CD4-positive, alpha-beta memory T cell (primary cell): Measurements from ENCODE around the gene EP300. TPM values are rescaled to one million over a fixed set of nuclear protein-coding genes. Genes with fewer than 3 reads are reported as not detected.

Source experiments
- CTCF ChIA-PET: fragments of 350-600 bp; sonication (Branson Sonifier 250); formaldehyde crosslinking; loops from one replicate; lab custom pipeline; 2021; ENCODE audit warnings: inconsistent platforms; ENCODE audit not compliant: partially characterized antibody; lab: Charles Lee
- POLR2A ChIA-PET: fragments of 350-600 bp; sonication (Branson Sonifier 250); formaldehyde crosslinking; loops from one replicate; lab custom pipeline; 2021; ENCODE audit not compliant: partially characterized antibody; lab: Charles Lee
- DNase-seq, 5 donors: peaks; one replicate each; pipeline versions ENCODE4 v3.0.0 to v3.0.0-alpha.2; 2020 to 2022; ENCODE audit warnings: mixed read lengths in 1 of 5
- H3K27ac ChIP-seq: one replicate; pipeline ENCODE4 v1.7.0; 2013; ENCODE audit warnings: low read depth, low read length
- H3K27me3 ChIP-seq: 2 replicates; pipeline ENCODE4 v1.7.0; 2013; ENCODE audit warnings: mild to moderate bottlenecking, low read length, moderate library complexity; ENCODE audit not compliant: insufficient read depth
- H3K36me3 ChIP-seq: 2 replicates; pipeline ENCODE4 v1.7.0; 2013; ENCODE audit warnings: mild to moderate bottlenecking, low read length, moderate library complexity; ENCODE audit not compliant: insufficient read depth
- H3K4me1 ChIP-seq: 2 replicates; pipeline ENCODE4 v1.7.0; 2013; ENCODE audit warnings: mild to moderate bottlenecking, low read length, moderate library complexity; ENCODE audit not compliant: insufficient read depth
- H3K4me3 ChIP-seq, 2 donors: one replicate each; pipeline ENCODE4 v1.7.0; 2013; ENCODE audit warnings: low read length in 2 of 2, mild to moderate bottlenecking in 1 of 2
- H3K9me3 ChIP-seq, 2 donors: one replicate each; pipeline ENCODE4 v1.7.0; 2013; ENCODE audit warnings: low read length in 2 of 2, control low read depth in 1 of 2; ENCODE audit not compliant: control insufficient read depth in 1 of 2
- H3K27ac Mint-ChIP-seq, 7 donors: one replicate each; pipeline ENCODE4 v1.8.0; 2020 to 2021; ENCODE audit warnings: mixed read lengths in 7 of 7, mild to moderate bottlenecking in 6 of 7, inconsistent platforms in 3 of 7, moderate library complexity in 3 of 7
- H3K27me3 Mint-ChIP-seq, 2 donors: one replicate each; pipeline ENCODE4 v1.8.0; 2020 to 2021; ENCODE audit warnings: mixed read lengths in 2 of 2
- H3K36me3 Mint-ChIP-seq, 2 donors: one replicate each; pipeline ENCODE4 v1.8.0; 2020 to 2021; ENCODE audit warnings: mixed read lengths in 2 of 2, inconsistent platforms in 1 of 2, mild to moderate bottlenecking in 1 of 2
- H3K4me1 Mint-ChIP-seq, 4 donors: one replicate each; pipeline ENCODE4 v1.8.0; 2020 to 2021; ENCODE audit warnings: mixed read lengths in 4 of 4, mild to moderate bottlenecking in 1 of 4
- H3K4me3 Mint-ChIP-seq, 8 donors: one replicate each; pipeline ENCODE4 v1.8.0; 2020 to 2021; ENCODE audit warnings: mixed read lengths in 8 of 8, mild to moderate bottlenecking in 7 of 8, moderate library complexity in 6 of 8, inconsistent platforms in 3 of 8
- H3K9me3 Mint-ChIP-seq, 8 donors: one replicate each; pipeline ENCODE4 v1.8.0; 2020 to 2021; ENCODE audit warnings: mixed read lengths in 8 of 8, mild to moderate bottlenecking in 5 of 8, inconsistent platforms in 3 of 8, moderate library complexity in 1 of 8
- intact Hi-C: fragments of 100-400 bp; cut with micrococcal nuclease; formaldehyde crosslinking; loops from one replicate; pipeline ENCODE4 v1.15.1; 2023
- polyA plus RNA-seq, 2 donors: library from polyadenylated mRNA; unstranded; fragments of 300-500 nt; fragmentation: Illumina TruSeq; gene quantifications; one replicate each; pipeline ENCODE4 v1.2.3, GENCODE V29; 2021
- total RNA-seq, 2 experiments: library from RNA; stranded (reverse); gene quantifications; one replicate each; pipeline ENCODE4 v1.2.3, GENCODE V29; 2021

EP300 gene
- total and polyA plus RNA-seq, 4 experiments from 2014 or later = 3.5 to 125 (median 66.7) TPM

GRCh38 chr22:41203118-41203517 lies 110.7 kb downstream of the EP300 start:
- no peak overlapping the region for H3K4me3 Mint-ChIP-seq
- H3K4me1 Mint-ChIP-seq = peaks cover 16 to 34% (median 24%) of the 10 kb centered on the region in 4 donors
- peaks cover 3 to 6% of the 10 kb centered on the region in 2 donors for H3K27me3 Mint-ChIP-seq
- no peaks in the 10 kb centered on the region for H3K27me3 ChIP-seq
- H3K36me3 Mint-ChIP-seq = peaks cover 4 to 8% of the 10 kb centered on the region in 2 donors
- H3K27ac ChIP-seq = no peak overlapping the region
- H3K9me3 Mint-ChIP-seq = no peaks in the 10 kb centered on the region
- H3K4me3 ChIP-seq = no peak overlapping the region
- H3K9me3 ChIP-seq = no peaks in the 10 kb centered on the region
- intact Hi-C loops = no loop called here
- H3K36me3 ChIP-seq = no peaks in the 10 kb centered on the region
- ChIA-PET POLR2A (no interaction called here), CTCF (no interaction called here)
- DNase-seq = no peak
- H3K27ac Mint-ChIP-seq = no peak overlapping the region
- H3K4me1 ChIP-seq = peaks cover 25% of the 10 kb centered on the region

GRCh38 chr22:41204066-41204465 lies 111.7 kb downstream of the EP300 start:
- Histone ChIP-seq H3K9me3 (no peaks in the 10 kb centered on the region), H3K4me1 (peaks cover 18% of the 10 kb centered on the region), H3K36me3 (no peaks in the 10 kb centered on the region), H3K4me3 (no peak overlapping the region), H3K27ac (no peak overlapping the region), H3K27me3 (no peaks in the 10 kb centered on the region)
- Mint-ChIP-seq H3K27me3 (peaks cover 3 to 6% of the 10 kb centered on the region in 2 donors), H3K36me3 (peaks cover 4 to 11% of the 10 kb centered on the region in 2 donors), H3K4me3 (peak overlapping the region in 4 of 8 donors; percentile 11 to 61 (median 40)), H3K4me1 (peaks cover 15 to 34% (median 21%) of the 10 kb centered on the region in 4 donors), H3K9me3 (no peaks in the 10 kb centered on the region), H3K27ac (peak overlapping the region in 4 of 7 donors; percentile 49 to 90 (median 84))
- CTCF ChIA-PET = no interaction called here
- no peak for DNase-seq
- POLR2A ChIA-PET = no interaction called here
- intact Hi-C loops = loop anchor here (2.0 kb wide), 3 partner anchors 83 to 567 kb away; partner anchors contain the start of genes MRTFA and RANGAP1

GRCh38 chr22:41204992-41205900 lies 112.9 kb downstream of the EP300 start, which contains the start of gene L3MBTL2:
Gene L3MBTL2 (plus strand): TSS chr22:41205312. CDS start chr22:41205363, 51 bp downstream.
- H3K4me3 ChIP-seq = peak within 1 kb of the TSS; percentile 73 to 95
- Mint-ChIP-seq H3K4me1 (peaks cover 15 to 40% (median 23%) of the 10 kb centered on the region in 4 donors), H3K27ac (peak within 1 kb of the TSS; percentile 84 to 97 (median 93)), H3K36me3 (peaks cover 10 to 18% of the 10 kb centered on the region in 2 donors), H3K27me3 (peaks cover 3 to 6% of the 10 kb centered on the region in 2 donors), H3K9me3 (no peaks in the 10 kb centered on the region), H3K4me3 (peak within 1 kb of the TSS; percentile 93 to 99 (median 96))
- intact Hi-C loops = loop anchor here (1.0 to 5.0 kb wide), 6 partner anchors 8 to 568 kb away; partner anchors contain the start of genes MRTFA, RANGAP1, RBX1 and XPNPEP3
- CTCF ChIA-PET = interaction anchor here (0.8 kb wide), 1 partner anchor 32 kb away, joined by 3 read pairs; no protein-coding TSS in a partner anchor
- H3K36me3 ChIP-seq = peaks cover 6% of the 10 kb centered on the region
- POLR2A ChIA-PET = interaction anchor here (0.5 to 0.7 kb wide), 2 partner anchors 32 to 135 kb away, joined by 3 read pairs; no protein-coding TSS in a partner anchor
- H3K27me3 ChIP-seq = no peaks in the 10 kb centered on the region
- H3K9me3 ChIP-seq = no peaks in the 10 kb centered on the region
- H3K4me1 ChIP-seq = peaks cover 18% of the 10 kb centered on the region
- peak; percentile 97 to 99 (median 98) for DNase-seq
- peak within 1 kb of the TSS; percentile 85 for H3K27ac ChIP-seq

- Mint-ChIP-seq H3K9me3 (no peaks in the 10 kb centered on the region), H3K27me3 (peaks cover 3 to 6% of the 10 kb centered on the region in 2 donors), H3K4me1 (peaks cover 15 to 40% (median 24%) of the 10 kb centered on the region in 4 donors), H3K27ac (peak overlapping the region in 3 of 7 donors; percentile 15 to 38 (median 36)), H3K4me3 (peak overlapping the region; percentile 40 to 77 (median 67)), H3K36me3 (peaks cover 14 to 22% of the 10 kb centered on the region in 2 donors)
- no peak for DNase-seq
- H3K27ac ChIP-seq = no peak overlapping the region
- no peak overlapping the region for H3K4me3 ChIP-seq
- H3K9me3 ChIP-seq = no peaks in the 10 kb centered on the region
- POLR2A ChIA-PET = interaction anchor here (0.5 to 1.2 kb wide), 4 partner anchors 9 to 1418 kb away, joined by 3 to 5 read pairs (median 3); no protein-coding TSS in a partner anchor
- CTCF ChIA-PET = interaction anchor here (1.5 to 1.7 kb wide), 2 partner anchors 9 to 30 kb away, joined by 6 read pairs; no protein-coding TSS in a partner anchor
- peaks cover 12% of the 10 kb centered on the region for H3K36me3 ChIP-seq
- intact Hi-C loops = loop anchor here (5.0 kb wide), 1 partner anchor 254 kb away; the partner anchor contains the start of gene RBX1
- peaks cover 18% of the 10 kb centered on the region for H3K4me1 ChIP-seq
- no peaks in the 10 kb centered on the region for H3K27me3 ChIP-seq
Observed at GRCh38 chr22:41206719-41207118, 114.3 kb downstream of the EP300 start.

GRCh38 chr22:41215409-41215808 lies 123.0 kb downstream of the EP300 start:
- ChIA-PET POLR2A (no interaction called here), CTCF (interaction anchor here (2.4 kb wide), 1 partner anchor 22 kb away, joined by 12 read pairs; no protein-coding TSS in a partner anchor)
- Histone ChIP-seq H3K27me3 (no peaks in the 10 kb centered on the region), H3K4me3 (no peak overlapping the region), H3K36me3 (peaks cover 35% of the 10 kb centered on the region), H3K9me3 (no peaks in the 10 kb centered on the region), H3K27ac (no peak overlapping the region), H3K4me1 (peaks cover 14% of the 10 kb centered on the region)
- Mint-ChIP-seq H3K4me1 (peaks cover 10 to 32% (median 23%) of the 10 kb centered on the region in 4 donors), H3K36me3 (peaks cover 29 to 47% of the 10 kb centered on the region in 2 donors), H3K27me3 (no peaks in the 10 kb centered on the region), H3K27ac (peak overlapping the region in 1 of 7 donors; percentile 25), H3K4me3 (no peak overlapping the region), H3K9me3 (no peaks in the 10 kb centered on the region)
- intact Hi-C loops = no loop called here
- DNase-seq = no peak

- ChIA-PET POLR2A (no interaction called here), CTCF (no interaction called here)
- Histone ChIP-seq H3K9me3 (no peaks in the 10 kb centered on the region), H3K4me3 (no peak overlapping the region), H3K27me3 (no peaks in the 10 kb centered on the region), H3K27ac (no peak overlapping the region), H3K36me3 (peaks cover 37% of the 10 kb centered on the region), H3K4me1 (peaks cover 14% of the 10 kb centered on the region)
- DNase-seq = no peak
- H3K9me3 Mint-ChIP-seq = no peaks in the 10 kb centered on the region
- intact Hi-C loops = no loop called here
- peaks cover 8 to 32% (median 23%) of the 10 kb centered on the region in 4 donors for H3K4me1 Mint-ChIP-seq
- H3K27me3 Mint-ChIP-seq = no peaks in the 10 kb centered on the region
- peaks cover 29 to 48% of the 10 kb centered on the region in 2 donors for H3K36me3 Mint-ChIP-seq
- H3K27ac Mint-ChIP-seq = peak overlapping the region in 3 of 7 donors; percentile 25 to 77 (median 48)
- no peak overlapping the region for H3K4me3 Mint-ChIP-seq
Observed at GRCh38 chr22:41215926-41216325, 123.5 kb downstream of the EP300 start.
